ACHN (cell line): Measurements from ENCODE around the gene STKLD1.

Experiments used
- DNase-seq: peaks from one replicate; pipeline ENCODE4 v3.0.0-alpha.2; 2015
- in situ Hi-C: cut with HindIII; loops from 2 replicates; pipeline ENCODE4 v1.10.0; 2017; ENCODE audit warnings: low sequenced_read_pairs, low pct_ligation_motif_present, low pct_unique_long_range_greater_than_20kb

Gene STKLD1

DNA sequence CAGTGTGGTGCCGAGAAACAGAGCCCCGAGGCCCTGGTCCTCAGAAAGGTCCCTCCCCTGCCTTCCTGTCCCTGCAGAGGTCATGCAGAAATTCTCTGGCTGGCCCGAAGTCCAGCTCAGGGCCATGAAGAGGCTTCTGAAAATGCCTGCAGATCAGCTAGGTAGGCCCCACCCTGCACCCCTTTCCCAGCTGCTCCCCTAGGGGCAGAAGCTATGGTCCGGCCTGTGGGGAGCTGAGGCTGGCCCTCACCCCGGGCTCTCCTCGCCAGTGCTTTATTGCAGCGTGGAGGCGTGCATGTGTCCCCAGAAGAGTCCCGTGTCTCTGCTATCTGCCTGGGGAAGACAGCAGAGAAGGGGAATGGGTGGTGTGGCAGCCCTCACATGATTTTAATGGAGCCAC lies 21.7 kb downstream of the STKLD1 start:
- DNase-seq, result no peak
- in situ Hi-C loops, result no loop called here

DNA sequence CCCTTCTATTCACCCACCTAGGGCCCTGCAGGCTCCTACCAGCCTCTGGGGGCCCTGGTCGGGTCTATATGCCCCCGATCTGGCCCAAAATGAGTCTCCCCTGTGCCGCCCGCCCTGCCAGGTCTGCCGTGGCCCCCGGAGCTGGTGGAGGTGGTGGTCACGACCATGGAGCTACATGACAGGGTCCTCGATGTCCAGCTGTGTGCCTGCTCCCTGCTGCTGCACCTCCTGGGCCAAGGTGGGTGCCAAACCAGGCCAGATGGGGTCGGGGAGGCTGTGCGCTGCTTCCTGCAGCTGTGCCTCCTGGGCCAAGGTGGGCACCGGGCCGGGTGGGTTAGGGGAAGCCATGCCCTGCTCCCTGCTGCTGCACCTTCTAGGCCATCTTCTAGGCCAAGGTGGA lies 24.1 kb downstream of the STKLD1 start:
- in situ Hi-C loops, result no loop called here

DNA sequence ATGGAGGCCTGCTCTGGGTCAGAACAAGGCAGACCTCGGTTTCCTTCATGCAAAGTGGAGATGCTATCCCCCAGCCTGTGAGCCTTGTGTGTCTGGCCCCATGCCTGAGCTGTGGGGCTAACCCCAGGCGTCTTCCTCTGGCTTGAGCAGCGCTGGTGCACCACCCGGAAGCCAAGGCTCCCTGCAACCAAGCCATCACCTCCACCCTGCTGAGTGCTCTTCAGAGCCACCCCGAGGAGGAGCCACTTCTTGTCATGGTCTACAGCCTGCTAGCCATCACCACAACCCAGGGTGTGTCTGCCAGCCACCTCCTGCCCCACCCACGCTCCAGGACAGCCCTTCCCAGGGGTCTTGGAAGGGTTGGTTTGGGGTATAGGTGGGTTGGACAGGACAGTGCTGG lies 25.4 kb downstream of the STKLD1 start:
- no peak for DNase-seq
- in situ Hi-C loops, result no loop called here

More for the DNA sequence above, 24.1 kb downstream of the STKLD1 start:
- DNase-seq, result no peak

DNA sequence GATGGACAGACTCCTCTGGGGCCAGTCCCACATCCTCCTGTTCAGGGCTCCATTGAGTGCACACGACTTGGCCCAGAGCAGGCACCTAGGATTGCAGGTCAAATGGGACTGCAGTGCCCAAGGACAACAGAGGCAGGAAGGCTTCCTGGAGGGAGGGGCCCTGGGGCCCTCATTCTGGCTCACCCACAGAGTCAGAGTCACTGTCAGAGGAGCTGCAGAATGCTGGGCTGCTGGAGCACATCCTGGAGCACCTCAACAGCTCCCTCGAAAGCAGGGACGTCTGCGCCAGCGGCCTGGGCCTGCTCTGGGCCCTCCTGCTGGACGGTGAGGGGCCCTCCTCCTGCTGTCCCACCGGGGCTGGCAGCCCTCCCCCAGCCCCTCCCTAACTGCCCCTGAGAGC lies 26.5 kb downstream of the STKLD1 start:
- no peak for DNase-seq
- in situ Hi-C loops, result no loop called here

- in situ Hi-C loops, result no loop called here
- peak; percentile 10 for DNase-seq
These were observed 27.7 kb downstream of the STKLD1 start for GRCh38 chr9:133403766-133404453.

DNA sequence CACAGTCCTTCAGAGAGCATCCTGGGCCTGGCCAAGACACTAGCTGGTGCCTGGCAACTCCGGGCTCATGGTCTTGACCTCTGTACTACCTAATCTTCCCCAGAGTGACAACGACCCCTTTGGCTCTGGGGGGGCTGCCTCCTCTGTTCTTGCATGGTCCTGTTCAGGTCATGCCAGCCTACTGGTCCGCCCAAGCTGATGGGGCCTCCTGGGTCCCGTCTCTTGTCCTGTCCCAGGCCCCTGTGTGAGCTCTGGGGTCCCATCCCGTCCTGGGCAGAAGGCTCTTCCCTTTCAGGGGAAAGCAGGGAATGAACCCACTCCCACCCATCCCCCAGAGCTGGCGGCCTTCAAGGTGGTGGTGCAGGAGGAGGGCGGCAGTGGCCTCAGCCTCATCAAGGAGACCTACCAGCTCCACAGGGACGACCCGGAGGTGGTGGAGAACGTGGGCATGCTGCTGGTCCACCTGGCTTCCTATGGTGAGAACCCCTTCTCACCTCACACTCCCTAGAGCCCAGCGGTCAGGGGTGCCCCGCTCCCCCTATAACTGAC lies 28.4 kb downstream of the STKLD1 start:
- in situ Hi-C loops, result no loop called here
- DNase-seq, result no peak

GRCh38 chr9:133405508-133406438 lies 29.6 kb downstream of the STKLD1 start:
- in situ Hi-C loops, result no loop called here
- DNase-seq, result no peak

GRCh38 chr9:133406480-133407307 lies 30.5 kb downstream of the STKLD1 start:
- DNase-seq, result peak; percentile 42
- in situ Hi-C loops, result no loop called here

DNA sequence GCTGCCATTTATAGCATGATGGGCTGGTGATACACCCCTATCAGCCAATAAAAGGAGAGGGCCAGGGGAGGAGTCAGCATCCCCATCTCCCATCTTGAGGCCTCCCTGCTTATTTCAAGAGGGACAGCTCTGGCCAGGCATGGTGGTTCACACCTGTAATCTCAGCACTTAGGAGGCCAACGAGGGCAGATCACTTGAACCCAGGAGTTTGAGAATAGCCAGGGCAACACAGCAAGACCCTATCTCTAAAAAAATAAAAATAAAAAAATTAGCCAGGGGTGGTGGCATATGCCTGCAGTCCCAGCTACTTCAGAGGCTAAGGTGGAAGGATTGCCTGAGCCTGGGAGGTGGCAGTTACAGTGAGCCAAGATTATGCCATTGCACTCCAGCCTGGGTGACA lies 31.9 kb downstream of the STKLD1 start:
- in situ Hi-C loops, result no loop called here
- DNase-seq, result no peak

DNA sequence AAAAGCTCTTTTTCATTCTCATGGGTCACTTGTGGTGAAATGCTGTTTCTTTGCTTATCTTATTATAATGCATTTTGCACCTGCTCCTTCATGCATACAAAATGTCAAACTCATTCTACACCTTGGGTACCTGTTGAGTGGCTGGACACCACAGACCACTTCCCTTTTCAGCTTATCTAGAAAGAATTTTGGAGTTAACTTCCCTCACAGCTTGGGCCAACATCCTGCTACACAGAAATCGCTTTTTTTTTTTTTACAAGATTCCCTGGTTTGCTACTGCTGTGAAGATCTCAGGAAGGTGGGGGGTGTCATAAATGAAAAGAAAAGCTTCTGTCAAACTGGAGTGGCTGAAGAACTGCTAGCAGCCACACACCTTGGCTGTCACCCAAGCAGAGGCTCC lies 39.0 kb downstream of the STKLD1 start:
- in situ Hi-C loops, result no loop called here
- DNase-seq, result no peak

GRCh38 chr9:133417541-133418461 lies 41.6 kb downstream of the STKLD1 start, which contains the start of gene REXO4:
REXO4 (minus strand) TSS chr9:133418010; CDS start chr9:133417844, 166 bp downstream.
- DNase-seq, result peak; percentile 79
- in situ Hi-C loops, result no loop called here

DNA sequence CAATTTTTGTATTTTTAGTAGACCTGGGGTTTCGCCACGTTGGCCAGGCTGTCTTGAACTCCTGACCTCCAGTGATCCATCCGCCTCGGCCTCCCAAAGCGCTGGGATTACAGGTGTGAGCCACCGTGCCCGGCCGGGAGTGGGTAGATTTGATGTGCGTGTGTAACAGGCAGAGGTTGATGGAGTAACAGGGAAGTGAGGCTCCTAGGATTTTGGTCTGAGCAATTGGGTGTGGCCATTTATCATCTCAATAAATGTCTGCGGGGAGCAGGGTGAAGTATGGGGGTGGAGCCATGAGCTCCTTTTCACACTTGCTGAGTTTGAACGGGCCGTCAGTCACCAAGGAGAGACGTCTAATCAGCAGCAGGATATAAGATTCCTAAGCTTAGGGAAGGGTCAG lies 42.8 kb downstream of the STKLD1 start:
- no peak for DNase-seq
- in situ Hi-C loops, result no loop called here

DNA sequence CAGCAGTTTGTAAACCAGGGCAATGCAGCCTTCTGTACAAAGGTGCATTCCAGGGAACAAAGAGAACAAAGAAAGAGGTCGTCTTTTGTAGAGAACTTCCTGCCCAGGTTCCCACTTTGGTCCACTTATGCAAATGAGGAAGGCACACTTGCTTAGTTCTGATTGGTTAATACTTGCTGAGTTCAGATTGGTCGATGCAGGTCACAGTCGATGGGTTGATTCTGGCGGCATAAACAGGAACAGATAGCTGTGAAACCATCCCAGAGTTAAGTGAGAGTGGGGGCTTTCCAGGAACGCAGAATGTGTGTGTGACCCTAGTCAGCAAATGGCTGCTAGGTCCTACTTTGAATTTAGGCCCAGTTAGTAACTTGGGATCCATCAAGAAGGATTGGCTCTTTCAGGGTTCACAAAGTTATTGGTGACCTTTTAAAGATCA lies 44.2 kb downstream of the STKLD1 start:
- in situ Hi-C loops, result no loop called here
- no peak for DNase-seq

DNA sequence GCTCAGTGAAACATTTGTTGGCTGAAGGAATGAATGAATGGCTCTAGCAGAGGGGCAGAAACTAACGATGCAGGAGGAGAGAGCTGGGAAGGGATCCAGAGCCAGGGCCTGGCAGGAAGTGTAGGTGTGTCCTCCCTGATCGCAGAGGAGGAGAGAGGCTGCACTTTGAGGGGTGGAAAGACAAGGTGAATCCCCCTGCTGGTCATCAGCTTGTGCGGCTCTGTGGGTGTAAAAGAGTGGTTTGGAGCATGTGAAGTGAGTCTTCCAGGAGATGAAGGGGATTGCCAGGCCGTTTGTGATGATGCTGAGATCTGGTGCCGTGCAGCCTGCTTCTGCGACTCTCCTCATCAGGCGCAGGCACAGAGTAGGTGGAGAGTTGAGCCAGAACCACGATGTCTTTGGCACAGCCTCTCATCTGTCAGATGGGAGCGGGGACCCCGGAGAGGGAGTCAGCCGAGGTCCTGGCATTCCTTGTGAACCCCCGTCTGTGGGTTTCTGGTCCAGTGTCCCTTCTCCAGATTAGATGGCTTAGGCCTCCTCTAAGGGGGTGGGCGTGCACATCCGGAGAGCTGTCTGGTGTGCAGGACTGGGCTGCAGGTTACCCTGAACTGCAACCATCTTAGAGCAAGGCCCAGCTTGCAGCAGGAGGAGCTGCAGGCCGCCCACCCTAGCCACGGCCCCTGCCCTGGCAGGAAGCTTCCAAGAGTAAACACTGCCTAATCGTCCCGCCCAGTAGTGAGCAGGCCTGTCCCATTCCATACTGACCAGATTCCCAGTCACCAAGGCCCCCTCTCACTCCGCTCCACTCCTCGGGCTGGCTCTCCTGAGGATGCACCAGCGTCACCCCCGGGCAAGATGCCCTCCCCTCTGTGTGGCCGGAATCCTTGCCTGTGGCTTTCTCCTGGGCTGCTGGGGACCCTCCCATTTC lies 45.7 kb downstream of the STKLD1 start, which contains the start of gene ADAMTS13:
Gene ADAMTS13 (plus strand): TSS at position 753 of the 928 bp plus-strand sequence. CDS start 77 bp downstream, at position 830.
- in situ Hi-C loops, result no loop called here
- DNase-seq, result peak; percentile 6

DNA sequence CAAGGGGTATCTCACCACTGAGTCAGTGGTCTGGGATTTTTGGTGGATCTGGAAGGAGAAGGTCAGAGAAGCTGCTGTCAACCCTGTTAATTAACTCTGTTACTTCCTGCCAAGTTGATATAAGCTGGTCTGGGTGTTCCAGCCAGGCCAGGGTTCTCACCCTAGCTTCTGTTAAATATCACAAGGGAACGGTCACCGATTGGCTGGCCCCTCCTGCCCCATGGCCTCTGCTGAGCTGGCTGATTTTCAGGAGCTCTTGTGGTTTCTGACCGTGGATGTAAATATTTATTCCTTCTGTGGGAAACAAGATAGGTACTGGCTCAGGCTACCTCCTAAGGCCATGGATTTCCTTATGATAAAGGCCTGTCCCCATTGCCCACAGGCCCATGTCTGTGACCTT lies 47.0 kb downstream of the STKLD1 start:
- in situ Hi-C loops, result no loop called here
- no peak for DNase-seq

- in situ Hi-C loops, result no loop called here
- DNase-seq, result no peak
These were observed 48.0 kb downstream of the STKLD1 start for GRCh38 chr9:133424187-133424586.
